Activated T-cell treated with anti-CD3 and anti-CD28 coated beads for 1 hour (primary cell): ENCODE measurements around the gene GIPR.
"Not testable (repeated sequence)": the region's sequence is repeated elsewhere in the genome, so short reads cannot be mapped to it uniquely, and the experiment has no call there.

ENCODE experiments used
- DNase-seq: peaks from one replicate; pipeline ENCODE4 v3.0.0-alpha.2; 2020; ENCODE audit warnings: low read depth

The GIPR gene

DNA sequence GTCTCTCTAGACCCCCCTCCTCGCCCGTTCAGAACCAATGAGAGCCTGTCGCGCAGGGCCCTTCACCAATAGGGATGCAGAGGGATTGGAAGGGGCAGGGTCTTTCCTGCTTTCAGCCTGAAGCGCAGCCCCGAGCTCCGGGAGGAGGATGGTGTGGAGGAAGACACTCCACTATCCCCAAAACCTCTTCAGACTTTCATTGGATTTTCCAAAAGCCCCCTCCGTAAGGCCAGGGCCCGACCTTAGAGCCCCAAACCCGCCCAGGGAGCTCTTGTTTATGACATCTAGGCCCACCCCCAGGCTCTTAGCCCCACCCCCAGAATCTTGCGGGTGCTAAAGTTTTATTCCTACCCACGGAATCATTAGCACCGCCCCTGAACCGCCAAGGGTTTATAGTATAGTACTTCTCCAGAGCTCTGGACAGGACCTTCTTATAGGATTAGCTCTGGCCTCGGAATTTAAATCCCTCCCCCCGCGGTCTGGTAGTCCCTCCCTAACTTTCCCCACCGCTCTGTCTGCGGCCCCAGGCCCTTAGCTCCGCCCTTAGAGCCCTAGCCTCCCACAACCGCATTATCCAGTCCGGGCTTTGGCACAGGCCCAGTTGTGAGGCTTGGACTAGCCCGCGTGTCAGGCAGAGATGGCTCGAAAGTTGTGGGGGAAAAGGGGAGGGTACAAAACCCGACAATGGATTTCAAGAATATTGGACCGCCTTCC is 22.2 kb upstream of the GIPR start:
- peak; percentile 58 for DNase-seq

DNA sequence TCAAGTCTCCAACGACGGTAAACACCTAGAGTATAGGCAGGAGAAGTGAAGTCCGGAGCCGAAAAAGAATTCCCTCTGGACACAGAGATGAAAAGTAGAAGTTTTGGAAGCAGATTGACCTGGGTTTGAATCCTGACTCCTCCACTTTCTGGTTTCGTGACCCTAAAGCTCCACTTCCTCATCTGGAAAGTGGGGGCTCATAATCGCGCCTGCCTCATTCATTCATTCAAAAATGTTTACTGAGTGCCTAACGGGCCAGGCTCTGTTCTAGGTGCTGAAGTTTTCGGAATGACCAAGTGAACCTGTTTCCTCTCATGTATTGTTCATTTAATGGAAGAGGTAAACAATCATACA is 21.7 kb upstream of the GIPR start:
- DNase-seq = no peak

DNA sequence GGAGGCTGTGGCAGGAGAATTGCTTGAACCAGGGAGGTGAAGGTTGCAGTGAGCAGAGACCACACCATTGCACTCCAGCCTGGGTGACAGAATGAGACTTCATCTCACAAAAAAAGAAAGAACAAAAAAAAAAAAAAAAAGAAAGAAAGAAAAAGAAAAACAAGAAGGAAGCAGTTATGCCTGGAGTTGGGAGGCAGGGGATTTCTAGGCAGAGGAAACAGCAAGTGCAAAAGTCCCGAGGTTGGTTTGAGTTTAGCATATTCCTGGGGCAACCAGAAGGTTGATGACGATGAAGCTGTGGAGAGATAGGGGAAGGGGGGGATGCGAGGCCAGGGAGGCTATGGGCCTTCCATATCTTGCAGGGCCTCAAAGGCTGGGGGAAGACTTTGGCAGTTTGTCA is 17.3 kb upstream of the GIPR start:
- DNase-seq = no peak

DNA sequence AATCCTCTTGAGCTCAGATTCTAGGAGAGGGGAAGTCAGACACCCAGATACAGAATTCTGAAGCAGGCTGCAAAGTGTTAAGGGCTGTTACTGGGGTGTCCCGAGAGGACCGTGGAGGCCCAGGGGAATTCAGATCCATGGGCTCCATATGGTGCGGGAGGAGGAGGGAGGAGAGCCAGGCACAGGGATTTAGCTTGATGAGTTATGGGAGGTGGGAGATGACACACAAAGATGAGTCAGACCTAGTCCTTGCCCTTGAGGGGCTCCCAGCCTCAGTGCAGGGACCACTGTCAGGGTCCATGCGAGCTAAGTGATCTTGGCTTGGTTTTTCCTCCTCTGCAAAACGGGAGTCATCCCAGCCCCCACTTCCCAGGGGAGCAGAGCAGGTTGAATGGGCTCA is 14.4 kb upstream of the GIPR start:
- no peak for DNase-seq

DNA sequence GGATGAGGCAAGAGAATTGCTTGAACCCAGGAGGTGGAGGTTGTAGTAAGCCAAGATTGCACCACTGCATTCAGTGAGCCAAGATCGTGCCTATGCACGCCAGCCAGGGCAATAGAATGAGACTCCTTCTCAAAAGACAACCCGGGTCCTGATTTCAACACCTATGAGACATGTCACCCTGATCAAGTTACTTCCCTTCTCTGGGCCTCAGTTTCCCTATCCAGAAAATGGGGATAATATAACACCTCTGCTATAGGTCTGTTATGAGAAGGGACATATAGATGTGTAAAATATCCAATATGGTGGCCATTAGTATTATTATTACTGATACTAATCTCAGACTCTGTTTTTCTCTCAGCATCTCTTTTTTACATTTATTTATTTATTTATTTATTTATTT is 12.9 kb upstream of the GIPR start:
- no peak for DNase-seq

DNA sequence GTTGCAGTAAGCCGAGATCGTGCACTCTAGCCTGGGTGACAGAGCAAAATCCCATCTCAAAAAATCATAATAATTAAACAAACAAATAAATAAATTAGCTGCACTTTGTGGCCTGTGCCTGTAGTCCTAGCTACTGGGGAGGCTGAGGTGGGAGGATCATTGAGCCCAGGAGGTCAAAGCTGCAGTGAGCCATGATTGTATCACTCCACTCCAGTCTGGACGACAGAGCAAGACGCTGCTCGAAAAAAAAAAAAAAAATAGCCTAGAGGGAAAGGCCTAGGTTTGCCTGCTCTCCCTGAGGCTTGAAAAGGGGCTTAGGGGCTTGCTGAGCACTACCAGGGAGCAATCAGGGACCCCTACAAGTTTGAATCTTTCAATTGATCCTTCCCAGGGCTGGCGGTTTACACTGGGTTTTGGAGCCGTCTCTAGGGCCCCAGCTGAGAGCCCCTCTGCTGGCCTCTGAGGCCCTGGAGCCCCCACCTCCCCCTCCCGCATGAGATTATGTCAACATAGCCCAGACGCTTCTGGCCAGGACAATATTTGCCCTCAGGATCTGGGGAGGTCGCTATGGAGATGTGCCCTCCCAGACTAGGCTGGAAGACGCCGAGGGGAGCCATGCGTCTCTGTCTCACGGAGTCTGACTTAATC is 10.4 kb upstream of the GIPR start:
- DNase-seq = no peak

DNA sequence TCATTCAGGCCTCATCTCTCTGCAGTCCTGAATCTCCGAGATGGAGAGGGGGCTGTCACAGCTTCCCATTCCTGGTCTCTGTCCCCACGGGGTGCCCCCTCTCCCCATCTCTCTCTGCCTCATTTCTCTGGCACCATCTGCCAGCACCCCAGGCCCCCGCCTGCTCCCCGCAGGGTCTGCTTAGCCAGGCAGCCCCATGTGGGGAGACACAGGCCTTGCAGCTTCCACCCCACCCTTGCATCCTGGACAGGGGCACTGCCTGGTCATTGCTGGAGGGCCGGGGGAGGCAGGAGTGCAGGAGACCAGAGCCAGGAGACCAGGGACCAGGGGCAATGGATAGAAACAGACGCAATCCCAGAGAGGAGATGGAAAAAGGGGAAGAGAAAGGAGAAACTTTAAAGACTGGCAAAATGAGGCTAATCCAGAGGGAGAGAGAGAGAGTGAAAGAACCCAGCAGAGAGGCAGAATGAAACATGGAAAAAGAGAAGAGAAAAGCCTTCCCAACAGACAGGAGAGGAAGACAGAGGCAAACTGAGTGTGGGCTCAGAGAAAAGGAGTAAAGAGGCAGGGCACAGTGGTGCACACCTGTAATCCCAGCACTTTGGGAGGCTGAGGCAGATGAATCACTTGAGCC is 8.8 kb upstream of the GIPR start:
- no peak for DNase-seq

DNA sequence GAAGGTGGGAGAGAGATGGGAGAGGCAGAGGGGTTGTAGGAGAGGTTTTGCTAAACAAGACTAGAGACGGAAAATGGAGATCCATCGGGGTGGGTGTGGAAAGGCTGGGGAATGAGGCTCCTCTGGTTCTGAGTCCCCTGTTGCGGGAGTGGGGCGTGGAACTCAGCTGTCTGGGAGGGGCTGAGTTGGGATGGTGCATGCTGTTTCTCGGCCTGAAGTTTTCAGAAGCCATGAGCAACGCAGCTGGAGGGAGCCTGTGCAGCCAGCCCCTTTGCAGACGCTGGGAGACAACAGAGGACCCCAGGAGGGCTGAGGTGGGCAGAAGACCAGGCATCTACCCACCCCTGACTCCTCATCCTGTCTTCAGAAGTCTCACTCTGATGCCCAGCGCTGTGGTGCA is 7.4 kb upstream of the GIPR start:
- DNase-seq = no peak

DNA sequence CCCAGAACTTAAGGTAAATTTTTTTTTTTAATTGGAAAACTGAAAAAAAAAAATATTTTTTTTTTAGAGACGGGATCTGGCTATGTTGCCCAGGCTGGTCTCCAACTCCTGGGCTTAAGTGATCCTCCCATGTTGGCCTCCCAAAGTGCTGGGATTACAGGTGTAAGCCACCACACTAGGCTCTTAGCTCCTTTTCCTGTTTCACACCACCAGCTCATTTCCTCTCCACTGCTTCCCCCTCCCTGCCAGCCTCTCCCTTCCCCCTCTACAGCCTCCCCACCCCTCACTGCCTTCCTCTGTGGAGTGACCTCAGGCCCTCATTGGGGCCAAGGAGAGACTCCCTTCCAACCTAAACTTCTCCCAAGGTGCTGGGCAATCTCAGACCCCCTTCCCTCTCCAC is 4.2 kb upstream of the GIPR start:
- DNase-seq = no peak

DNA sequence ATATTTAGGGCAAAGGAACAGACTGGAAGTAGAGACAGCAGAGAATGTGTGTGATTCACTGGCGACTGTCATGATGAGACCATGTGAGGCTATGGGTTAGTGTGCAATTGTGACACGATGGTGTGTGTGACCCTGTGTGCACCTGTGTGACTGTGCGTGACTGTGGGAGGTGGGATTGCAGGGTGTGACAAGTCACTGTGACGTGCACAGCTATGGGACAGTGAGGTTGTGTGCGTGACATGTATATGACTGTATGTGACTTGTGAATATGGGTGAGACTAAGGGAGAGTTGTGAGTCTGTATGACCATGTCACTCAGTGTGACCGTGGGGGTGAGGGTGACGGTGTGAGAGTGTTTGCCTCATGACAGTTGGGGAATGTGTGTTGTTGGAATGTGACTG is 3.4 kb upstream of the GIPR start:
- no peak for DNase-seq

DNA sequence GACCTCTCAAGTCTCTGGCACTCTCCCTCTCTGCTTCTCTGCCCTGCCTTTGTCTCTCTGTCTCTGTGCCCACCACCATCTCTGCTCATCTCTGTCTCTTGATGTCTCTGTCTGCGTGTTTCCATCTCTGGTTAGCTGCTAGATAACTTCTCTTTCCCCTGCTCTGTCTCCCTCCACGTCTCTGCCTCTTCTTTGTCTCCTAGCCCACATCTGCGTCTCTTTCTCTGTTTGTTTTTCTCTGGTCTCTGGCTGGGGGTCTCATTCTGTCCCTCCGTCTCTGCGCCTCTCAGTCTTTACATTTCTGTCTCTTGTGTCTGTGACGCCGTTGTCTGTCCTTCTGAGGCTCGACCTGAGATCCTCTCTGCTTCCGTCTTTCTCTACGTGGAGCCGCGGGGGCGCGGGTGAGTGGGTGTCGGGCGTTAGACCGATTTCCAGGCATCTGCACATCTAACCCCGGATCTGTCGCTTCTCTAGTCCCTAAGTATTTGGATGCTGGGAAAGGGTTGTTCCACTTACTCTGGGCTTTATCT is 386 bp downstream of the GIPR start:
- no peak for DNase-seq

DNA sequence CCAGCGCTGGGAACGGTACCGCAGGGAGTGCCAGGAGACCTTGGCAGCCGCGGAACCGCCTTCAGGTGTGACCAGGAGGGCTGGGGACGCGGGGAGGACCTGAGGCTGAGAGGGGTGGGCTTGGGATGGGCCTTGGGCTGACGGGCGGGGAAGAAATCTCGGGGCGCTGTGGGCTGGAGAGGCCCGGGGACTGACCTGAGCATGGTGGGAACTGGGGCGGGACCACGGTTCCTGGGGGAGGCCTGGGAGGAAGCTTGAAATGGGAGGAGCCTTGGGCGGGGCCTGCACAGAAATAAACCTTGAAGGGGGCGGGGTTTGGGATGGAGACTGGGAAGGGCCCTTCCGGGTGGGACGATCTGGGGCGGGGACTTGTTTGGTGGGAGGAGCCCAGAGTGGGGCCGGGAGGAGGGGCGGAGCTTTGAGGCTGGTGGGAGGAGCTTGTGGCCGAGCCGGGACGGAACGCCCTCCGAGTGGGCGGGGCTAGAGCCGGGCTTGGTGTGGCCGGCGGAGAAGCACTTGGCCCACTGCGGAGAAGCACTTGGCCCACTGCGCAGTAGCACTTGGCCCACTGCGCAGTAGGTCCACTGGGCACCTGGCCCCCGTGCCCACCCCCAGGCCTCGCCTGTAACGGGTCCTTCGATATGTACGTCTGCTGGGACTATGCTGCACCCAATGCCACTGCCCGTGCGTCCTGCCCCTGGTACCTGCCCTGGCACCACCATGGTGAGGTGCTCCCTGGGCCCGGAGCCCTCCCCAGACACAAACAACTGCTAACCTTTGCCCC is 2.8 kb downstream of the GIPR start:
- peak; percentile 38 for DNase-seq

DNA sequence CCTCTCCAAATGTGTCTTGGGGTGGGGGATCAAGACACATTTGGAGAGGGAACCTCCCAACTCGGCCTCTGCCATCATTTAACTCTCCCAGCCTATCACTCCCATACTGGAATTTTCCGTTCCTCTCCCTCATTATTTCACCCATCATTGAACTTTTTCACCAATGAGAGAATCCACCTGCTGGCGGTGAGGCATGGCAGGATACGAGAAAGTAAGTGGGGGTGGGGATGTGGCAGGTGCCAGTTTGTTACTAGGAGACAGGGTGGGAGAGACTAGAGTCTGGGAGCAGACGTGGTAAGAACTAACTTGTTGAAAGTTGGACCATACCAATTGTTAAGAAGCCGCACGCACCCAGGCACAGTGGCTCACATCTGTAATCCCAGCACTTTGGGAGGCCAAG is 6.9 kb downstream of the GIPR start:
- no peak for DNase-seq

DNA sequence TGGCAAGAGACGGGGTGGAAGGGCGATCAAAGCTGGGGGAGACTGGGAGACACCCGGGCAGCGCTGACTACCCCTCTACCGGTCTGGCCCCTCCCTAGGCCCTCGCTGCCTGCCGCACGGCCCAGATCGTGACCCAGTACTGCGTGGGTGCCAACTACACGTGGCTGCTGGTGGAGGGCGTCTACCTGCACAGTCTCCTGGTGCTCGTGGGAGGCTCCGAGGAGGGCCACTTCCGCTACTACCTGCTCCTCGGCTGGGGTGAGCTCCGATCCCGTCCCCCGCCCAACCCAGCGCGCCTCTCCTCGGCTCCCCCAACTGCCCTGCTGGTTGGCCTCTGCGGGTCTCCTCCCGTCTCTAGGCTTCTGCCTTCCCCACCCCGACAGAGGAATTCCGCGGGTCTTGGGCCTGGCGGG is 8.8 kb downstream of the GIPR start:
- DNase-seq = peak; percentile 38

DNA sequence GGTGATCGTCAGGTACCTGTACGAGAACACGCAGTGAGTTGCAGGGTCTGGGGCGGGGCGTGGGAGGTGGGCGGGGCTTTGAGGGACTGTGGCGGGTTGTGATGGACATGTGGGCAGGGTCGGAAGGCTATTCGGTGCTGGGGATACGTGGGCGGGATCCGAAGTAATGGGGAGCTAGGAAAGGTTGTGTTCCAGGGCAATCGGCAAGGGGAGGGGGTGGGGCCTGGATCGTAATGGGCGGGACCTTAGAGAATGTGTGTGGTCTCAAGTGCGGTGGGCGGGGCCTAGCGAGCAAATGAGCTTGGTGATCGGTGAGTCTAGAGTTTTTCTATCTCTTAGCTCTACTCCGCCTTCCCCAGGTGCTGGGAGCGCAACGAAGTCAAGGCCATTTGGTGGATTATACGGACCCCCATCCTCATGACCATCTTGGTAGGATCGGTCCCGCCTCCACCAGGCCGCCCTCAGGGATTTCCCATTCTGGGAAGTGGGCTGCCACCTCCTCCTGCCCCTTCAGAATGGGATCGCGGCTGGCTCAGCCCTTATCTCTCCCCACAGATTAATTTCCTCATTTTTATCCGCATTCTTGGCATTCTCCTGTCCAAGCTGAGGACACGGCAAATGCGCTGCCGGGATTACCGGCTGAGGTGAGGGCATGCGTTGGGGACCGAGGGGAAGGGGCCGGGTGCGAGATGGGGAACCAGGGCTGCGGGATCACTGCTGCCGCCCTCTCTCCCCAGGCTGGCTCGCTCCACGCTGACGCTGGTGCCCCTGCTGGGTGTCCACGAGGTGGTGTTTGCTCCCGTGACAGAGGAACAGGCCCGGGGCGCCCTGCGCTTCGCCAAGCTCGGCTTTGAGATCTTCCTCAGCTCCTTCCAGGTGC is 9.6 kb downstream of the GIPR start:
- DNase-seq = peak; percentile 79

DNA sequence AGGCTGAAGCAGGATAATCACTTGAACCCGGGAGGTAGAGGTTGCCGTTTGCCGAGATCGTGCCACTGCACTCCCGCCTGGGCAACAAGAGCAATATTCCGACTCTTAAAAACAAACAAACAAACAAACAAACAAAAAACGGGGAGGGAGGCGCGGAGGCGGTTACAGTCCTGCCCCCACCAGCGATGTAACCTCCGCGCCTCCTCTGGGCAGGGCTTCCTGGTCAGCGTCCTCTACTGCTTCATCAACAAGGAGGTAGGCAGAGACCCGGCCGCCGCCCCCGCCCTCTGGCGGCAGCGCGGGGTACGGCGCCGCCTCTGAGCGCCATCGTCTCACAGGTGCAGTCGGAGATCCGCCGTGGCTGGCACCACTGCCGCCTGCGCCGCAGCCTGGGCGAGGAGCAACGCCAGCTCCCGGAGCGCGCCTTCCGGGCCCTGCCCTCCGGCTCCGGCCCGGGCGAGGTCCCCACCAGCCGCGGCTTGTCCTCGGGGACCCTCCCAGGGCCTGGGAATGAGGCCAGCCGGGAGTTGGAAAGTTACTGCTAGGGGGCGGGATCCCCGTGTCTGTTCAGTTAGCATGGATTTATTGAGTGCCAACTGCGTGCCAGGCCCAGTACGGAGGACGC is 13.5 kb downstream of the GIPR start:
- peak; percentile 80 for DNase-seq

DNA sequence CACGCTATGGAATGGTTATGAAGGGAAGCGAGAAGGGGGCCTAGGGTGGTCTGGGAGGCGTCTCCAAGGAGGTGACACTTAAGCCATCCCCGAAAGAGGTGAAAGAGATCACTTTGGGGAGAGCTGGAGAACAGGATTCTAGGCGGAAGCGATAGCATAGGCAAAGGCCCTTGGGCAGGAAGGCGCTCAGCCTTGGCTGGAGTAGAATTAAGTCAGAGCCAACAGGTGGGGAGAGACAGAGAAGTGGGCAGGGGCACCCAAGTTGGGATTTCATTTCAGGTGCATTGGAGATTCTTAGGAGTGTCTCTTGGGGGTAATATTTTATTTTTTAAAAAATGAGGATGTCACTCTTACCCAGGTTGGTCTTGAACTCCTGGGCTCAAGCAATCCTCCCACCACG is 14.1 kb downstream of the GIPR start:
- DNase-seq = no peak

DNA sequence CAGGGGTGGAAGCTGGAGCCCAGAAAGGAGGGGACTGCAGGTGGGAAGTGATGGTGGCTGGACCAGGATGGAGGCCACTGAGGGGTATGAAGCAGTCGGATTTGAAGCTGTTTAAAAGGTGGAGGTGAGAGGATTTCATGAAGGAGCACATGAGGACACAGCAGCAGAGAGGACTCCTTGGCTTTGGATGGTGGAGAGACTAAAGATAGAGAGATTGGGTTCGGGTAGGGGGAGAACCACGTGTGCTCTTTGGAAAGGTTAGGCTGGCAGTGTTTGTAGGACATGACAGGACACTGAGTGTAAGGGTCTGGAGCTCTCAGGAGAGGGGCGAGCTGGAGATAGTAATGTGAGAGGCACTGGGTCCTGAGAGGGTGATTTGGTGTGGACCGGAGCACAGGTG is 14.9 kb downstream of the GIPR start:
- DNase-seq = no peak

DNA sequence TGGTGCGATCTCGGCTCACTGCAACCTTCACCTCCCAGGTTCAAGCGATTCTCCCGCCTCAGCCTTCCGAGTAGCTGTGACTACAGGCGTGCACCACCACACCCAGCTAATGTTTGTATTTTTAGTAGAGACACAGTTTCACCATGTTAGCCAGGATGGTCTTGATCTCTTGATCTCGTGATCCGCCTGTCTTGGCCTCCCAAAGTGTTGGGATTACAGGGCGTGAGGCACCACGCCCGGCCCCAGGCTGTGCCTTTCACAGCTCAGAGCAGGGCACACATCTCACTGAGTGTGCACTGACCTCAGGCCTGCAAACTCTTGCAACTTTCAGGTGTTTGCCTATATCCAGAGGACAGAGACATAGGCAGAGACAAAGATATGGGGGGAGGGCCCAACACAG is 17.0 kb downstream of the GIPR start:
- not testable (repeated sequence) for DNase-seq

DNA sequence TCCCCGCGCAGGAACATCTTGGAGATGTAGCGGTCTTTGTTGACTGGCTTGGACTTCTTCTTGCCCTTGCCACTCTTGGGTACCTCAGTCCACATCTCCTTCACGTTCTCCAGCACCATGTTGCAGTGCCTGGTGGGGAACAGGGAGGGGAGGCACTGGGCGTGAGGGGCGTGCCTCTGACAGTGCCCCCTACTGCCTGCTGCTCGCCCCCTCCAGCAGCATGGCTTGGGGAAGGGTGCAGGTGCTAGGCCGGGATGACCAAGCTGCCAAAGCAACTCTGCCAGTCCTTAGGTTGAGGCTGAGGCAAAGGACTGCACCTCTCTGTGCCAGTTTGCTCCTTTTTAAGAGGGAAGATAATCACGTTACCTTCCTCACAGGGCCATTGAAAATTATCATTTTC is 19.6 kb downstream of the GIPR start:
- no peak for DNase-seq

DNA sequence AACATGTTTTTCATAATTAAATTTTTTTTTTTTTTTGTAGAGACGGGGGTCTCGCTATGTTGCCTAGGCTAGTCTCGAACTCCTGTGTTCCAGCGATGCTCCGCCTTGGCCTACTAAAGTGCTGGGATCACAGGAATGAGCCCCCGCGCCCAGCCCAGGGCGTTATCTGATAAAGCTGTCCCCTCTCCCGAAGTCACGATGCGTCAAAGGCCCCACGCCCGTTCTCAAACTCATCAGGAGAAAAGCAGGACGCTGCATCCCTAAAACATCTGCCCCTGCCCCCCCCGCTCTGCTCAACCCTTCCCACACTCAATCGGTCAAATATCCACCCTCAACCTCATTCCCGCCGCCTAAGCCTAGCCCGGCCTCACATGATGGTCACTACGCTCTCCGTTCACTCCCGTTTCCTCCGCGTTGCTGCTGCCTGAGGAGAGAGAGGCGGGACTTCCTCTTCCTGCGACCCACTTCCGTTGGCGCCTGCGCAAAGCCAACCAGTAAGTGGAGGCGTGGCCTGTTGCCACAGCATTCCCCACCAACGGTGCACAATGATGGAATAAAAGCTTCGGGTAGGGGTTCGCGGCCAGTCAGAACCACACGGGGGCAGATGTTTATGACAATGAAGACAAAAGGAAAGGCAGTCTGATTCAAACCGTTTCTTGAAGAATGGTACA is 23.6 kb downstream of the GIPR start, which contains the start of gene SNRPD2:
Gene SNRPD2 (minus strand): TSS at position 438 of the 671 bp plus-strand sequence. CDS start 65 bp downstream, at position 373.
- peak; percentile 90 for DNase-seq
